ENCODE data around the gene ARHGAP9.

DNA sequence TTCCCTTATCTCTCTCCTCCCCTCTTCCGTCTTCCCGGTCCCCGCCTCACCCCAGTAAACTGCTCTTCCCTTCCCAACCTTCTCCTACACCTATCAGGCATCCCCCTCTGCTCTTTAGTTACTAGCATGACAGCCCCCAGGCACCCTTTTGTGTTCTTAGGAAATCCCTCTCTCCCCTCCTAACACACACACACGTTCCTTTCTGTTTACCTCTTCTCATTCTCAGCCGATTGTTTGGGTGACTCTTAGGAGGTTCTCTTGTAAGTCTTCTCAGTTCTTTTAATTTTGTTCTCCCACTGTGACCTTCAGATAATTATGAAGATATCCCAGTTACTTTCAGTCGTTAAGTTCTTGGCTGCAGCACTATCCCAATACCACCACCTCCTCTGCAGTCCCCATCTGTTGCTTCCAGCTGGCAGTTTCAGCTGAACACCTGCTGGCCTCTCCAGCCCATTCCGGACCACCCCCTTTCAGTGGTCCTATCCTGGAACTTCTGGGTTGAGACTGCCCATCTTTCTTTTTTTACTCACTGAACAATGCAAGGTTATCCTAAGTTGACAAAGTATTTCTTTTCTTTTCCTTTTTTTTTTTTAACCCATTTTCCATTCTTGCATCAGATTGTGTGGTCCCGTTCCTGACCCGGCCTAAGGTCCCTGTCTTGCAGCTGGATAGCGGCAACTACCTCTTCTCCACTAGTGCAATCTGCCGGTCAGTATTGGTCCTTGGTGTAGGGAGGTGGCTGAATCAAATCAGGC is 8.9 kb upstream of the ARHGAP9 start:
- TF ChIP-seq, protein P1, sequence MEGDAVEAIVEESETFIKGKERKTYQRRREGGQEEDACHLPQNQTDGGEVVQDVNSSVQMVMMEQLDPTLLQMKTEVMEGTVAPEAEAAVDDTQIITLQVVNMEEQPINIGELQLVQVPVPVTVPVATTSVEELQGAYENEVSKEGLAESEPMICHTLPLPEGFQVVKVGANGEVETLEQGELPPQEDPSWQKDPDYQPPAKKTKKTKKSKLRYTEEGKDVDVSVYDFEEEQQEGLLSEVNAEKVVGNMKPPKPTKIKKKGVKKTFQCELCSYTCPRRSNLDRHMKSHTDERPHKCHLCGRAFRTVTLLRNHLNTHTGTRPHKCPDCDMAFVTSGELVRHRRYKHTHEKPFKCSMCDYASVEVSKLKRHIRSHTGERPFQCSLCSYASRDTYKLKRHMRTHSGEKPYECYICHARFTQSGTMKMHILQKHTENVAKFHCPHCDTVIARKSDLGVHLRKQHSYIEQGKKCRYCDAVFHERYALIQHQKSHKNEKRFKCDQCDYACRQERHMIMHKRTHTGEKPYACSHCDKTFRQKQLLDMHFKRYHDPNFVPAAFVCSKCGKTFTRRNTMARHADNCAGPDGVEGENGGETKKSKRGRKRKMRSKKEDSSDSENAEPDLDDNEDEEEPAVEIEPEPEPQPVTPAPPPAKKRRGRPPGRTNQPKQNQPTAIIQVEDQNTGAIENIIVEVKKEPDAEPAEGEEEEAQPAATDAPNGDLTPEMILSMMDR (IDR thresholded peaks at IDR 0.05; ENCODE audit: insufficient read depth, low read length), result no peak
- TF ChIP-seq POLR2AphosphoS5 (IDR thresholded peaks at IDR 0.05; ENCODE audit: low read depth), result no peak
- TF ChIP-seq, protein P2, sequence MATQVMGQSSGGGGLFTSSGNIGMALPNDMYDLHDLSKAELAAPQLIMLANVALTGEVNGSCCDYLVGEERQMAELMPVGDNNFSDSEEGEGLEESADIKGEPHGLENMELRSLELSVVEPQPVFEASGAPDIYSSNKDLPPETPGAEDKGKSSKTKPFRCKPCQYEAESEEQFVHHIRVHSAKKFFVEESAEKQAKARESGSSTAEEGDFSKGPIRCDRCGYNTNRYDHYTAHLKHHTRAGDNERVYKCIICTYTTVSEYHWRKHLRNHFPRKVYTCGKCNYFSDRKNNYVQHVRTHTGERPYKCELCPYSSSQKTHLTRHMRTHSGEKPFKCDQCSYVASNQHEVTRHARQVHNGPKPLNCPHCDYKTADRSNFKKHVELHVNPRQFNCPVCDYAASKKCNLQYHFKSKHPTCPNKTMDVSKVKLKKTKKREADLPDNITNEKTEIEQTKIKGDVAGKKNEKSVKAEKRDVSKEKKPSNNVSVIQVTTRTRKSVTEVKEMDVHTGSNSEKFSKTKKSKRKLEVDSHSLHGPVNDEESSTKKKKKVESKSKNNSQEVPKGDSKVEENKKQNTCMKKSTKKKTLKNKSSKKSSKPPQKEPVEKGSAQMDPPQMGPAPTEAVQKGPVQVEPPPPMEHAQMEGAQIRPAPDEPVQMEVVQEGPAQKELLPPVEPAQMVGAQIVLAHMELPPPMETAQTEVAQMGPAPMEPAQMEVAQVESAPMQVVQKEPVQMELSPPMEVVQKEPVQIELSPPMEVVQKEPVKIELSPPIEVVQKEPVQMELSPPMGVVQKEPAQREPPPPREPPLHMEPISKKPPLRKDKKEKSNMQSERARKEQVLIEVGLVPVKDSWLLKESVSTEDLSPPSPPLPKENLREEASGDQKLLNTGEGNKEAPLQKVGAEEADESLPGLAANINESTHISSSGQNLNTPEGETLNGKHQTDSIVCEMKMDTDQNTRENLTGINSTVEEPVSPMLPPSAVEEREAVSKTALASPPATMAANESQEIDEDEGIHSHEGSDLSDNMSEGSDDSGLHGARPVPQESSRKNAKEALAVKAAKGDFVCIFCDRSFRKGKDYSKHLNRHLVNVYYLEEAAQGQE (IDR thresholded peaks at IDR 0.05; ENCODE audit: insufficient replicate concordance, low read depth), result no peak
- TF ChIP-seq SPI1 (IDR thresholded peaks at IDR 0.05; ENCODE audit: borderline replicate concordance, low read depth), result no peak
